HepG2 (cell line): ENCODE measurements around the gene ITIH2. TPM values are rescaled to one million over a fixed set of nuclear protein-coding genes. Genes with fewer than 3 reads are reported as not detected.
A peak's percentile ranks its signal among the peaks of the same experiment; 100 is the strongest.

ENCODE experiments used
- ATRX ChIP-seq: sonication (generic); formaldehyde crosslinking; IDR thresholded peaks from 2 replicates; pipeline ENCODE4 v1.4.0; 2020; ENCODE audit warnings: missing genetic modification reagents, borderline replicate concordance
- CBX5 ChIP-seq: sonication (generic); formaldehyde crosslinking; IDR thresholded peaks from 2 replicates; pipeline ENCODE4 v1.4.0; 2020; ENCODE audit warnings: missing genetic modification reagents, borderline replicate concordance
- MED13 ChIP-seq: sonication (generic); formaldehyde crosslinking; IDR thresholded peaks from 2 replicates; pipeline ENCODE4 v1.5.0; 2020; ENCODE audit warnings: missing genetic modification reagents
- MIER2 ChIP-seq: IDR thresholded peaks from 2 replicates; pipeline ENCODE4 v1.6.1; 2016; ENCODE audit warnings: missing biosample characterization, missing genetic modification reagents
- MXD4 ChIP-seq: IDR thresholded peaks from 2 replicates; pipeline ENCODE4 v1.6.1; 2016; ENCODE audit warnings: mild to moderate bottlenecking, missing biosample characterization, missing genetic modification reagents
- SYNCRIP ChIP-seq: fragments of 200-400 bp; formaldehyde crosslinking; IDR thresholded peaks from 2 replicates; pipeline ENCODE4 v1.6.1; 2018; ENCODE audit warnings: mild to moderate bottlenecking, low read depth, low read length; ENCODE audit not compliant: insufficient read depth
- ZBTB33 ChIP-seq: sonication (generic); formaldehyde crosslinking; IDR thresholded peaks from 2 replicates; pipeline ENCODE4 v1.4.0; 2020; ENCODE audit warnings: missing genetic modification reagents
- ZNF329 ChIP-seq: sonication (generic); formaldehyde crosslinking; IDR thresholded peaks from 2 replicates; pipeline ENCODE4 v1.9.0; 2021; ENCODE audit warnings: low read depth, mild to moderate bottlenecking, missing genetic modification reagents
- ZNF431 ChIP-seq: sonication (generic); formaldehyde crosslinking; IDR thresholded peaks from 2 replicates; pipeline ENCODE4 v1.9.0; 2022; ENCODE audit warnings: missing genetic modification reagents, low read depth, mild to moderate bottlenecking, borderline replicate concordance
- ZNF878 ChIP-seq: sonication (generic); formaldehyde crosslinking; IDR thresholded peaks from 2 replicates; pipeline ENCODE4 v1.8.1; 2023; ENCODE audit warnings: mild to moderate bottlenecking, missing genetic modification reagents, moderate library complexity
- ZSCAN21 ChIP-seq: sonication (generic); formaldehyde crosslinking; IDR thresholded peaks from 2 replicates; pipeline ENCODE4 v1.8.0; 2022; ENCODE audit warnings: mild to moderate bottlenecking, missing genetic modification reagents, moderate library complexity, borderline replicate concordance
- polyA plus RNA-seq, 8 experiments: library from polyadenylated mRNA; depleted of rRNA in 3 of 8; stranded (reverse) in 7 of 8; unstranded in 1 of 8; fragments of >200 nt; fragmentation: Illumina TruSeq in 4 of 8; extraction: Trizol in 4 of 8; gene quantifications; 2 replicates each; pipeline versions ENCODE4 v1.2.1 to v1.2.3, GENCODE V29; 2011 to 2016; ENCODE audit warnings: low read depth in 4 of 8, missing spikeins in 1 of 8, mixed read lengths in 1 of 8; ENCODE audit not compliant: insufficient read depth in 1 of 8
- total RNA-seq, 5 experiments: library from RNA; depleted of rRNA; stranded (reverse); fragments of >200 nt; fragmentation: Illumina TruSeq; extraction: Trizol; gene quantifications; 2 replicates each; pipeline ENCODE4 v1.2.3, GENCODE V29; 2016; ENCODE audit warnings: low read depth in 1 of 5
- TF ChIP-seq, protein P1 (sequence below): IDR thresholded peaks from 2 replicates; pipeline ENCODE4 v1.4.0; 2020; ENCODE audit warnings: mild to moderate bottlenecking, missing genetic modification reagents
- TF ChIP-seq, protein P2 (sequence below): sonication (generic); formaldehyde crosslinking; IDR thresholded peaks from 2 replicates; pipeline ENCODE4 v1.5.1; 2020; ENCODE audit warnings: mild to moderate bottlenecking, missing genetic modification reagents, borderline replicate concordance

ITIH2 gene
- total and polyA plus RNA-seq, 2 of the 13 experiments (the other 11 are each of a cell fraction or from before 2014, with no cell fraction given), result 1,197 to 1,427 TPM

- TF ChIP-seq, protein P1, sequence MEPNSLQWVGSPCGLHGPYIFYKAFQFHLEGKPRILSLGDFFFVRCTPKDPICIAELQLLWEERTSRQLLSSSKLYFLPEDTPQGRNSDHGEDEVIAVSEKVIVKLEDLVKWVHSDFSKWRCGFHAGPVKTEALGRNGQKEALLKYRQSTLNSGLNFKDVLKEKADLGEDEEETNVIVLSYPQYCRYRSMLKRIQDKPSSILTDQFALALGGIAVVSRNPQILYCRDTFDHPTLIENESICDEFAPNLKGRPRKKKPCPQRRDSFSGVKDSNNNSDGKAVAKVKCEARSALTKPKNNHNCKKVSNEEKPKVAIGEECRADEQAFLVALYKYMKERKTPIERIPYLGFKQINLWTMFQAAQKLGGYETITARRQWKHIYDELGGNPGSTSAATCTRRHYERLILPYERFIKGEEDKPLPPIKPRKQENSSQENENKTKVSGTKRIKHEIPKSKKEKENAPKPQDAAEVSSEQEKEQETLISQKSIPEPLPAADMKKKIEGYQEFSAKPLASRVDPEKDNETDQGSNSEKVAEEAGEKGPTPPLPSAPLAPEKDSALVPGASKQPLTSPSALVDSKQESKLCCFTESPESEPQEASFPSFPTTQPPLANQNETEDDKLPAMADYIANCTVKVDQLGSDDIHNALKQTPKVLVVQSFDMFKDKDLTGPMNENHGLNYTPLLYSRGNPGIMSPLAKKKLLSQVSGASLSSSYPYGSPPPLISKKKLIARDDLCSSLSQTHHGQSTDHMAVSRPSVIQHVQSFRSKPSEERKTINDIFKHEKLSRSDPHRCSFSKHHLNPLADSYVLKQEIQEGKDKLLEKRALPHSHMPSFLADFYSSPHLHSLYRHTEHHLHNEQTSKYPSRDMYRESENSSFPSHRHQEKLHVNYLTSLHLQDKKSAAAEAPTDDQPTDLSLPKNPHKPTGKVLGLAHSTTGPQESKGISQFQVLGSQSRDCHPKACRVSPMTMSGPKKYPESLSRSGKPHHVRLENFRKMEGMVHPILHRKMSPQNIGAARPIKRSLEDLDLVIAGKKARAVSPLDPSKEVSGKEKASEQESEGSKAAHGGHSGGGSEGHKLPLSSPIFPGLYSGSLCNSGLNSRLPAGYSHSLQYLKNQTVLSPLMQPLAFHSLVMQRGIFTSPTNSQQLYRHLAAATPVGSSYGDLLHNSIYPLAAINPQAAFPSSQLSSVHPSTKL (CRISPR knock-in tag), result peak; percentile 22; the same call in 1 of the 2 replicates
- no peak for TF ChIP-seq MXD4 (CRISPR knock-in tag)
- TF ChIP-seq MIER2 (CRISPR knock-in tag), result no peak
- no peak for TF ChIP-seq ATRX
- TF ChIP-seq, protein P2, sequence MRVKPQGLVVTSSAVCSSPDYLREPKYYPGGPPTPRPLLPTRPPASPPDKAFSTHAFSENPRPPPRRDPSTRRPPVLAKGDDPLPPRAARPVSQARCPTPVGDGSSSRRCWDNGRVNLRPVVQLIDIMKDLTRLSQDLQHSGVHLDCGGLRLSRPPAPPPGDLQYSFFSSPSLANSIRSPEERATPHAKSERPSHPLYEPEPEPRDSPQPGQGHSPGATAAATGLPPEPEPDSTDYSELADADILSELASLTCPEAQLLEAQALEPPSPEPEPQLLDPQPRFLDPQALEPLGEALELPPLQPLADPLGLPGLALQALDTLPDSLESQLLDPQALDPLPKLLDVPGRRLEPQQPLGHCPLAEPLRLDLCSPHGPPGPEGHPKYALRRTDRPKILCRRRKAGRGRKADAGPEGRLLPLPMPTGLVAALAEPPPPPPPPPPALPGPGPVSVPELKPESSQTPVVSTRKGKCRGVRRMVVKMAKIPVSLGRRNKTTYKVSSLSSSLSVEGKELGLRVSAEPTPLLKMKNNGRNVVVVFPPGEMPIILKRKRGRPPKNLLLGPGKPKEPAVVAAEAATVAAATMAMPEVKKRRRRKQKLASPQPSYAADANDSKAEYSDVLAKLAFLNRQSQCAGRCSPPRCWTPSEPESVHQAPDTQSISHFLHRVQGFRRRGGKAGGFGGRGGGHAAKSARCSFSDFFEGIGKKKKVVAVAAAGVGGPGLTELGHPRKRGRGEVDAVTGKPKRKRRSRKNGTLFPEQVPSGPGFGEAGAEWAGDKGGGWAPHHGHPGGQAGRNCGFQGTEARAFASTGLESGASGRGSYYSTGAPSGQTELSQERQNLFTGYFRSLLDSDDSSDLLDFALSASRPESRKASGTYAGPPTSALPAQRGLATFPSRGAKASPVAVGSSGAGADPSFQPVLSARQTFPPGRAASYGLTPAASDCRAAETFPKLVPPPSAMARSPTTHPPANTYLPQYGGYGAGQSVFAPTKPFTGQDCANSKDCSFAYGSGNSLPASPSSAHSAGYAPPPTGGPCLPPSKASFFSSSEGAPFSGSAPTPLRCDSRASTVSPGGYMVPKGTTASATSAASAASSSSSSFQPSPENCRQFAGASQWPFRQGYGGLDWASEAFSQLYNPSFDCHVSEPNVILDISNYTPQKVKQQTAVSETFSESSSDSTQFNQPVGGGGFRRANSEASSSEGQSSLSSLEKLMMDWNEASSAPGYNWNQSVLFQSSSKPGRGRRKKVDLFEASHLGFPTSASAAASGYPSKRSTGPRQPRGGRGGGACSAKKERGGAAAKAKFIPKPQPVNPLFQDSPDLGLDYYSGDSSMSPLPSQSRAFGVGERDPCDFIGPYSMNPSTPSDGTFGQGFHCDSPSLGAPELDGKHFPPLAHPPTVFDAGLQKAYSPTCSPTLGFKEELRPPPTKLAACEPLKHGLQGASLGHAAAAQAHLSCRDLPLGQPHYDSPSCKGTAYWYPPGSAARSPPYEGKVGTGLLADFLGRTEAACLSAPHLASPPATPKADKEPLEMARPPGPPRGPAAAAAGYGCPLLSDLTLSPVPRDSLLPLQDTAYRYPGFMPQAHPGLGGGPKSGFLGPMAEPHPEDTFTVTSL (CRISPR knock-in tag), result 0 out of 2 replicates have a peak, but pooled peaks have one; percentile 29
- TF ChIP-seq MED13 (CRISPR knock-in tag), result 0 out of 2 replicates have a peak, but pooled peaks have one; percentile 75
- TF ChIP-seq SYNCRIP, result no peak
- peak; percentile 75; the same call in 1 of the 2 replicates for TF ChIP-seq ZSCAN21 (CRISPR knock-in tag)
- no peak for TF ChIP-seq ZNF431 (CRISPR knock-in tag)
- TF ChIP-seq ZNF878 (CRISPR knock-in tag), result no peak
- 0 out of 2 replicates have a peak, but pooled peaks have one; percentile 4 for TF ChIP-seq ZBTB33 (CRISPR knock-in tag)
- TF ChIP-seq CBX5 (CRISPR knock-in tag), result no peak
- no peak; the same call in 1 of the 2 replicates for TF ChIP-seq ZNF329
Observed at GRCh38 chr10:7787857-7788638, 84.9 kb downstream of the ITIH2 start, which contains the start of the genes ATP5F1C and KIN (continued).
